A549 (cell line): ENCODE results near the gene TMEM221. TPM values are rescaled to one million over a fixed set of nuclear protein-coding genes. Genes with fewer than 3 reads are reported as not detected.

ENCODE experiments used
- ATAC-seq, 2 experiments: fragments of 200-7000 bp in 1 of 2; fragments of >200 bp in 1 of 2; cut with Nextera tagmentation in 1 of 2; cut with Tn5 transposase in 1 of 2; 3 replicates each; pipeline versions ENCODE4 v1.8.0 to v1.9.1; 2018 to 2020; ENCODE audit warnings: mild to moderate bottlenecking in 1 of 2, moderate library complexity in 1 of 2
- CTCF ChIA-PET: fragments of 300-600 bp; sonication (Branson Sonifier 250); formaldehyde crosslinking; extraction: SDS; loops from one replicate; lab custom pipeline; 2021; ENCODE audit warnings: antibody characterized with exemption, inconsistent platforms; lab: Yijun Ruan, JAX
- POLR2A ChIA-PET: fragments of 350-600 bp; formaldehyde crosslinking; extraction: SDS; loops from one replicate; lab custom pipeline; 2021; ENCODE audit warnings: antibody characterized with exemption, inconsistent platforms; lab: Yijun Ruan, JAX
- DNase-seq, 2 experiments: peaks; one replicate each; pipeline versions ENCODE4 v3.0.0 to v3.0.0-alpha.2; 2011 to 2016; ENCODE audit warnings: low read depth in 1 of 2, low spot score in 1 of 2
- FAIRE-seq: peaks from 2 replicates; lab custom pipeline; 2011; peaks lifted over from hg19 to GRCh38; lab: Jason Lieb, UNC
- H3K27ac ChIP-seq, 2 experiments: fragments of >200 bp; sonication (Bioruptor Twin); formaldehyde crosslinking; 3 replicates each; pipeline ENCODE4 v1.5.1; 2016 to 2017
- H3K4me1 ChIP-seq: fragments of >200 bp; sonication (Bioruptor Twin); formaldehyde crosslinking; 3 replicates; pipeline ENCODE4 v1.6.1; 2016
- H3K4me2 ChIP-seq: fragments of >200 bp; sonication (Bioruptor Twin); formaldehyde crosslinking; 3 replicates; pipeline ENCODE4 v1.6.1; 2016
- H3K4me3 ChIP-seq: fragments of >200 bp; sonication (Bioruptor Twin); formaldehyde crosslinking; 3 replicates; pipeline ENCODE4 v1.5.1; 2016
- H3K9me3 ChIP-seq: fragments of >200 bp; sonication (Bioruptor Twin); formaldehyde crosslinking; 3 replicates; pipeline ENCODE4 v1.6.1; 2016
- BHLHE40 ChIP-seq: IDR thresholded peaks from 2 replicates; pipeline ENCODE4 v1.6.1; 2012; ENCODE audit warnings: low read depth, low read length, inconsistent platforms
- CBX2 ChIP-seq: fragments of 200-600 bp; sonication (generic); IDR thresholded peaks from 2 replicates; pipeline ENCODE4 v1.6.1; 2016; ENCODE audit warnings: low read depth, mild to moderate bottlenecking, borderline replicate concordance
- CHD2 ChIP-seq: fragments of 150-350 bp; IDR thresholded peaks from 2 replicates; pipeline ENCODE4 v1.6.1; 2014; ENCODE audit warnings: low read length; ENCODE audit not compliant: partially characterized antibody
- CTCF ChIP-seq: fragments of >200 bp; sonication (Bioruptor Twin); formaldehyde crosslinking; IDR thresholded peaks from 3 replicates; pipeline ENCODE4 v1.5.1; 2016
- EHF ChIP-seq: fragments of 250-450 bp; sonication (Bioruptor Pico); IDR thresholded peaks from 2 replicates; pipeline ENCODE4 v1.5.0; 2020; ENCODE audit warnings: mild to moderate bottlenecking
- EP300 ChIP-seq, 2 experiments: fragments of >200 bp; sonication (Bioruptor Twin); formaldehyde crosslinking; IDR thresholded peaks; 2 replicates in 1 of 2; 3 replicates in 1 of 2; pipeline ENCODE4 v1.6.1; 2016 to 2017
- ESRRA ChIP-seq: fragments of 150-350 bp; IDR thresholded peaks from 2 replicates; pipeline ENCODE4 v1.6.1; 2014; ENCODE audit warnings: mild to moderate bottlenecking, low read length, borderline replicate concordance
- HDAC2 ChIP-seq: fragments of 200-600 bp; sonication (generic); IDR thresholded peaks from 2 replicates; pipeline ENCODE4 v1.6.1; 2016
- HES2 ChIP-seq: fragments of >200 bp; sonication (Bioruptor Twin); formaldehyde crosslinking; IDR thresholded peaks from 2 replicates; pipeline ENCODE4 v1.6.1; 2016
- HEYL ChIP-seq: fragments of 250-450 bp; sonication (Bioruptor Pico); IDR thresholded peaks from 2 replicates; pipeline ENCODE4 v1.8.0; 2021; ENCODE audit warnings: mild to moderate bottlenecking, moderate library complexity
- KDM1A ChIP-seq: fragments of 200-600 bp; sonication (generic); IDR thresholded peaks from 2 replicates; pipeline ENCODE4 v1.6.1; 2016; ENCODE audit warnings: low read depth, mild to moderate bottlenecking
- KDM5A ChIP-seq: fragments of 200-600 bp; sonication (generic); IDR thresholded peaks from 2 replicates; pipeline ENCODE4 v1.6.1; 2016; ENCODE audit warnings: antibody characterized with exemption, mild to moderate bottlenecking
- MAFK ChIP-seq: fragments of 450-650 bp; IDR thresholded peaks from 2 replicates; pipeline ENCODE4 v1.6.1; 2014; ENCODE audit not compliant: partially characterized antibody
- NPAS2 ChIP-seq: fragments of 250-450 bp; sonication (Bioruptor Pico); IDR thresholded peaks from 2 replicates; pipeline ENCODE4 v1.8.0; 2022; ENCODE audit warnings: mild to moderate bottlenecking, moderate library complexity, borderline replicate concordance
- PHF8 ChIP-seq: fragments of 200-600 bp; sonication (generic); IDR thresholded peaks from 2 replicates; pipeline ENCODE4 v1.6.1; 2016; ENCODE audit warnings: low read depth, mild to moderate bottlenecking, antibody characterized with exemption, moderate library complexity, borderline replicate concordance
- RFX5 ChIP-seq: fragments of 450-650 bp; IDR thresholded peaks from 2 replicates; pipeline ENCODE4 v1.7.1; 2014; ENCODE audit warnings: antibody characterized with exemption, mild to moderate bottlenecking, moderate library complexity
- SMC3 ChIP-seq: fragments of >200 bp; sonication (Bioruptor Twin); formaldehyde crosslinking; IDR thresholded peaks from 3 replicates; pipeline ENCODE4 v1.6.1; 2018; ENCODE audit warnings: inconsistent platforms
- TFCP2L1 ChIP-seq: fragments of 250-450 bp; sonication (Bioruptor Pico); IDR thresholded peaks from 2 replicates; pipeline ENCODE4 v1.5.0; 2021; ENCODE audit warnings: mild to moderate bottlenecking
- TP53 ChIP-seq: fragments of 250-450 bp; sonication (Bioruptor Pico); IDR thresholded peaks from 2 replicates; pipeline ENCODE4 v1.5.0; 2021; ENCODE audit warnings: mild to moderate bottlenecking, moderate library complexity
- ZC3H11A ChIP-seq: fragments of 450-650 bp; IDR thresholded peaks from 2 replicates; pipeline ENCODE4 v1.6.1; 2014; ENCODE audit warnings: antibody characterized with exemption, mild to moderate bottlenecking
- ZNF302 ChIP-seq: fragments of 250-450 bp; sonication (Bioruptor Pico); IDR thresholded peaks from 2 replicates; pipeline ENCODE4 v1.9.0; 2021; ENCODE audit warnings: inconsistent platforms, mild to moderate bottlenecking, moderate library complexity
- WGBS: methylation state at CpG from one replicate; pipeline ENCODE4 v1.1.6; 2017; ENCODE audit errors: missing lambda C conversion rate; 5-methylcytosine and 5-hydroxymethylcytosine counted together
- polyA plus RNA-seq, 4 experiments: library from polyadenylated mRNA; depleted of rRNA in 3 of 4; stranded (reverse); fragments of >200 nt; fragmentation: RNase III in 1 of 4; extraction: RNeasy Plus Mini Kit Qiagen cat#74134 plus additional on column Dnase treatment in 1 of 4; gene quantifications; 2 replicates in 3 of 4; 3 replicates in 1 of 4; pipeline ENCODE4 v1.2.3, GENCODE V29; 2011 to 2017
- TF ChIP-seq, protein P1 (sequence below): fragments of 150-350 bp; IDR thresholded peaks from 2 replicates; pipeline ENCODE4 v1.6.1; 2014; ENCODE audit warnings: low read depth, mild to moderate bottlenecking, low read length
- TF ChIP-seq, protein P2 (sequence below): IDR thresholded peaks from 2 replicates; pipeline ENCODE4 v1.6.1; 2012

Gene TMEM221
- polyA plus RNA-seq, 2 of the 4 experiments (the other 2 are of a cell fraction) = 0.78 to 0.90 TPM

- TF ChIP-seq ESRRA (no peak), CBX2 (no peak), CHD2 (no peak), NPAS2 (CRISPR knock-in tag) (no peak), TFCP2L1 (CRISPR knock-in tag) (no peak), ZC3H11A (no peak), HDAC2 (no peak), KDM5A (no peak), MAFK (no peak)
Measured at GRCh38 chr19:17469092-17469480, 20.6 kb upstream of the TMEM221 start (continued).

DNA sequence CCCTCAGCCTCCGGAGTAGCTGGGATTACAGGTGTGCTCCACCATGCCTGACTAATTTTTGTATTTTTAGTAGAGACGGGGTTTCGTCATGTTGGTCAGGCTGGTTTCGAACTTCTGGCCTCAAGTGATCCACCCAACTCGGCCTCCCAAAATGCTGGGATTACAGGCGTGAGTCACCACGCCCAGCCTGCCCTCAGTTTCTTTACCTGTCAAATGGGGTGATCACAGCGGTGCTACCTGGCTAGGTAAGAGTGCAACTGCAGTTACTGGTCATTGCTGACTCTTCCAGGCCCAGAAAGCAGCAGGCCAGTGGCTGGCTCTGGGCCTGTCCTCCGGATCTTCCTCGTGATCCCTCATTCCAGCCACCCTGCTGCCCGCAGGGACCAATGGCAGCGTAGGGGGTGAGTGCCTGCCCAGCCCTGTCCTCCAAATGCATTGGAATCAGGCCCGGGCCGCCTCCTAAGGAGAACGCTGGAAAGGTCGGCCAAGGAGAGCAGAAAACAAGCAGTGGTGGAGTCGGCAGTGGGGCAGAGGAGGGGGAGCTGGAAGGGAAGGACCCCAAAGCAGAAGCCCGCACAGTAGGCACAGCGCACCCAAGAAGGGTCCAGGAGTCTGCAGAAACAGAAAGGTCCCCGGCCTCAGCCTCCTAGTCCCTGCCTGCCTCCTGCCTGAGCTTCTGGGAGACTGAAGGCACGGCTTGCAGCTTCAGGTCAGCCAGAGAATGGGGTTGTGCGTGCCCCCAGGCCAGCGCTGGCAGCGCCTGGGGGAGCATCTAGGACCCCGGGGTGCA lies 20.0 kb upstream of the TMEM221 start:
- no peak for TF ChIP-seq PHF8
- TF ChIP-seq MAFK = no peak
- TF ChIP-seq HES2 = no peak
- TF ChIP-seq BHLHE40 = no peak
- TF ChIP-seq EHF (CRISPR knock-in tag) = no peak
- TF ChIP-seq, protein P1, sequence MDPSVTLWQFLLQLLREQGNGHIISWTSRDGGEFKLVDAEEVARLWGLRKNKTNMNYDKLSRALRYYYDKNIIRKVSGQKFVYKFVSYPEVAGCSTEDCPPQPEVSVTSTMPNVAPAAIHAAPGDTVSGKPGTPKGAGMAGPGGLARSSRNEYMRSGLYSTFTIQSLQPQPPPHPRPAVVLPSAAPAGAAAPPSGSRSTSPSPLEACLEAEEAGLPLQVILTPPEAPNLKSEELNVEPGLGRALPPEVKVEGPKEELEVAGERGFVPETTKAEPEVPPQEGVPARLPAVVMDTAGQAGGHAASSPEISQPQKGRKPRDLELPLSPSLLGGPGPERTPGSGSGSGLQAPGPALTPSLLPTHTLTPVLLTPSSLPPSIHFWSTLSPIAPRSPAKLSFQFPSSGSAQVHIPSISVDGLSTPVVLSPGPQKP = no peak
- TF ChIP-seq ZNF302 (CRISPR knock-in tag) = no peak
- TF ChIP-seq NPAS2 (CRISPR knock-in tag) = no peak
- TF ChIP-seq RFX5 = no peak
- no peaks in the 10 kb centered on the region for H3K9me3 ChIP-seq
- CTCF ChIA-PET = interaction anchor here (0.6 to 0.8 kb wide), 2 partner anchors 15 to 1408 kb away, joined by 3 read pairs; no protein-coding TSS in a partner anchor
- ATAC-seq (no peak), FAIRE-seq (no peak), DNase-seq (no peak)
- POLR2A ChIA-PET = interaction anchor here (0.5 kb wide), 1 partner anchor 125 kb away, joined by 3 read pairs; no protein-coding TSS in a partner anchor
- H3K4me3 ChIP-seq = peak overlapping the region; percentile 74; the same call in 2 of the 3 replicates
- peak overlapping the region; percentile 84 to 93 for H3K27ac ChIP-seq
- 84% methylated on average over 20 of the region's 25 CpGs for WGBS
- H3K4me2 ChIP-seq = peak overlapping the region; percentile 83
- H3K4me1 ChIP-seq = peaks cover 28% of the 10 kb centered on the region; the same call in 2 of the 3 replicates

GRCh38 chr19:17467471-17468301 lies 19.2 kb upstream of the TMEM221 start:
- ATAC-seq = no peak
- CTCF ChIA-PET = interaction anchor here (0.8 to 2.6 kb wide), 8 partner anchors 13 to 307 kb away, joined by 3 to 13 read pairs (median 4); partner anchors contain the start of gene TMEM221
- peak overlapping the region; percentile 32; the same call in 2 of the 3 replicates for H3K4me2 ChIP-seq

More at GRCh38 chr19:17467471-17468301, 19.2 kb upstream of the TMEM221 start:
- peak overlapping the region; percentile 9 to 66; a peak in 4 of 6 replicates for H3K27ac ChIP-seq
- H3K4me1 ChIP-seq = peaks cover 28% of the 10 kb centered on the region; the same call in 2 of the 3 replicates
- no peak overlapping the region for H3K4me3 ChIP-seq
- FAIRE-seq = no peak
- WGBS = 64% methylated on average over 12 of the region's 12 CpGs
- no peak for TF ChIP-seq TP53 (CRISPR knock-in tag)
- no peak for TF ChIP-seq EP300 (IDR thresholded peaks at IDR 0.05)
- TF ChIP-seq HEYL (CRISPR knock-in tag) = no peak
- no peak for TF ChIP-seq KDM5A
- TF ChIP-seq CTCF = no peak
- no peak for TF ChIP-seq SMC3
- TF ChIP-seq, protein P2, sequence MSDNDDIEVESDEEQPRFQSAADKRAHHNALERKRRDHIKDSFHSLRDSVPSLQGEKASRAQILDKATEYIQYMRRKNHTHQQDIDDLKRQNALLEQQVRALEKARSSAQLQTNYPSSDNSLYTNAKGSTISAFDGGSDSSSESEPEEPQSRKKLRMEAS = no peak
- TF ChIP-seq CHD2 = no peak
- TF ChIP-seq KDM1A = no peak
- no peak for TF ChIP-seq ZNF302 (CRISPR knock-in tag)
- TF ChIP-seq ZC3H11A = no peak
- POLR2A ChIA-PET = no interaction called here
- no peak for DNase-seq
- no peaks in the 10 kb centered on the region for H3K9me3 ChIP-seq
